GM23338 (cell line): ENCODE data around the gene PRRG1. TPM values are rescaled to one million over a fixed set of nuclear protein-coding genes. Genes with fewer than 3 reads are reported as not detected.

Experiments used
- ATAC-seq: fragments of 200-7000 bp; cut with Tn5 transposase; 3 replicates; pipeline ENCODE4 v1.9.1; 2020
- DNase-seq: peaks from one replicate; pipeline ENCODE4 v3.0.0-alpha.2; 2015; ENCODE audit warnings: low spot score
- H2AFZ ChIP-seq: fragments of 200-600 bp; sonication (generic); 2 replicates; pipeline ENCODE4 v1.8.0; 2016; ENCODE audit warnings: antibody characterized with exemption, mild to moderate bottlenecking, moderate library complexity
- H3F3A ChIP-seq: fragments of 200-600 bp; sonication (generic); replicated peaks from 2 replicates; pipeline ENCODE4 v1.8.0; 2017; ENCODE audit warnings: antibody characterized with exemption, mixed run types, low read depth
- H3K27ac ChIP-seq: fragments of 200-600 bp; sonication (generic); 2 replicates; pipeline ENCODE4 v1.6.1; 2016; ENCODE audit warnings: low read depth
- H3K27me3 ChIP-seq: fragments of 200-600 bp; sonication (generic); 2 replicates; pipeline ENCODE4 v1.8.0; 2016; ENCODE audit warnings: mild to moderate bottlenecking, mixed run types, moderate library complexity; ENCODE audit not compliant: insufficient read depth
- H3K36me3 ChIP-seq: fragments of 200-600 bp; sonication (generic); 2 replicates; pipeline ENCODE4 v1.8.0; 2016; ENCODE audit warnings: mild to moderate bottlenecking; ENCODE audit not compliant: insufficient read depth
- H3K4me1 ChIP-seq: fragments of 200-600 bp; sonication (generic); 2 replicates; pipeline ENCODE4 v1.8.0; 2016; ENCODE audit warnings: mild to moderate bottlenecking, moderate library complexity; ENCODE audit not compliant: insufficient read depth
- H3K4me2 ChIP-seq: fragments of 200-600 bp; sonication (generic); 2 replicates; pipeline ENCODE4 v1.7.1; 2017; ENCODE audit warnings: mixed run types
- H3K4me3 ChIP-seq: fragments of 200-600 bp; sonication (generic); 2 replicates; pipeline ENCODE4 v1.6.1; 2016; ENCODE audit warnings: mixed run types
- H3K79me2 ChIP-seq: fragments of 200-600 bp; sonication (generic); replicated peaks from 2 replicates; pipeline ENCODE4 v1.8.0; 2017; ENCODE audit warnings: mild to moderate bottlenecking; ENCODE audit not compliant: insufficient read depth
- H3K9me2 ChIP-seq: fragments of 200-600 bp; sonication (generic); 2 replicates; pipeline ENCODE4 v1.8.0; 2017; ENCODE audit not compliant: insufficient read depth
- H4K20me1 ChIP-seq: fragments of 200-600 bp; sonication (generic); replicated peaks from 2 replicates; pipeline ENCODE4 v1.8.0; 2017; ENCODE audit warnings: mild to moderate bottlenecking; ENCODE audit not compliant: insufficient read depth
- H3K27ac Mint-ChIP-seq: 2 replicates; pipeline ENCODE4 v1.8.0; 2020; ENCODE audit warnings: inconsistent platforms, mild to moderate bottlenecking, moderate library complexity, mixed read lengths
- H3K27me3 Mint-ChIP-seq: 3 replicates; pipeline ENCODE4 v1.8.0; 2022; ENCODE audit warnings: low read depth, mild to moderate bottlenecking, moderate library complexity, mixed read lengths, inconsistent platforms; ENCODE audit not compliant: insufficient read depth, poor library complexity
- H3K36me3 Mint-ChIP-seq: 3 replicates; pipeline ENCODE4 v1.8.0; 2021; ENCODE audit warnings: low read depth, mild to moderate bottlenecking, inconsistent platforms, moderate library complexity, mixed read lengths
- H3K4me1 Mint-ChIP-seq: 3 replicates; pipeline ENCODE4 v1.8.0; 2020; ENCODE audit warnings: mild to moderate bottlenecking, inconsistent platforms, mixed read lengths
- H3K4me3 Mint-ChIP-seq: 3 replicates; pipeline ENCODE4 v1.8.0; 2021; ENCODE audit warnings: moderate library complexity, mild to moderate bottlenecking, inconsistent platforms, mixed read lengths
- H3K9me3 Mint-ChIP-seq: 3 replicates; pipeline ENCODE4 v1.8.0; 2020; ENCODE audit warnings: moderate library complexity, mild to moderate bottlenecking, inconsistent platforms, mixed read lengths
- CREB1 ChIP-seq: fragments of 250-450 bp; sonication (Bioruptor Pico); IDR thresholded peaks from 2 replicates; pipeline ENCODE4 v1.5.0; 2020; ENCODE audit warnings: low read depth, mild to moderate bottlenecking, moderate library complexity
- CTCF ChIP-seq, 2 experiments: fragments of 200-600 bp in 1 of 2; sonication (generic) in 1 of 2; conservative IDR thresholded peaks; 2 replicates each; pipeline versions ENCODE4 v1.5.1 to v1.6.1; 2016 to 2017; ENCODE audit warnings: antibody characterized with exemption in 2 of 2, low read depth in 2 of 2, mild to moderate bottlenecking in 2 of 2, moderate library complexity in 1 of 2
- ETS1 ChIP-seq: IDR thresholded peaks from 2 replicates; pipeline ENCODE4 v1.6.1; 2016; ENCODE audit warnings: antibody characterized with exemption
- EZH2 ChIP-seq: fragments of 200-600 bp; sonication (generic); IDR thresholded peaks from one replicate; pipeline ENCODE4 v1.8.0; 2017; ENCODE audit warnings: antibody characterized with exemption, mild to moderate bottlenecking, low read depth; ENCODE audit not compliant: unreplicated experiment
- EZH2phosphoT487 ChIP-seq: fragments of 200-600 bp; sonication (generic); IDR thresholded peaks from one replicate; pipeline ENCODE4 v1.8.1; 2018; ENCODE audit warnings: antibody characterized with exemption; ENCODE audit not compliant: unreplicated experiment
- JUNB ChIP-seq: IDR thresholded peaks from one replicate; pipeline ENCODE4 v1.6.1; 2016; ENCODE audit warnings: antibody characterized with exemption; ENCODE audit not compliant: unreplicated experiment
- NANOG ChIP-seq: IDR thresholded peaks from 2 replicates; pipeline ENCODE4 v1.6.1; 2016; ENCODE audit warnings: antibody characterized with exemption, borderline replicate concordance
- POLR2AphosphoS5 ChIP-seq: IDR thresholded peaks from 2 replicates; pipeline ENCODE4 v1.6.1; 2016; ENCODE audit warnings: antibody characterized with exemption, low read depth
- REST ChIP-seq: IDR thresholded peaks from one replicate; pipeline ENCODE4 v1.6.1; 2018; ENCODE audit warnings: antibody characterized with exemption; ENCODE audit not compliant: unreplicated experiment
- STAT1 ChIP-seq: IDR thresholded peaks from one replicate; pipeline ENCODE4 v1.6.1; 2016; ENCODE audit warnings: antibody characterized with exemption; ENCODE audit not compliant: unreplicated experiment
- ZNF114 ChIP-seq: fragments of 250-450 bp; sonication (Bioruptor Pico); IDR thresholded peaks from 2 replicates; pipeline ENCODE4 v1.5.0; 2020; ENCODE audit warnings: mild to moderate bottlenecking, moderate library complexity
- ZNF331 ChIP-seq: fragments of 250-450 bp; sonication (Bioruptor Pico); IDR thresholded peaks from 2 replicates; pipeline ENCODE4 v1.5.0; 2020; ENCODE audit warnings: low read depth, mild to moderate bottlenecking, moderate library complexity
- ZNF462 ChIP-seq: fragments of 250-450 bp; sonication (Bioruptor Pico); IDR thresholded peaks from 2 replicates; pipeline ENCODE4 v1.5.0; 2020; ENCODE audit warnings: mild to moderate bottlenecking, moderate library complexity
- polyA plus RNA-seq: library from polyadenylated mRNA; unstranded; fragments of >200 nt; fragmentation: Nextera tagmentation; extraction: Ambion mirVana; gene quantifications from 2 replicates; pipeline ENCODE4 v1.2.1, GENCODE V29; 2016
- total RNA-seq: library from RNA; depleted of rRNA; stranded (reverse); fragments of >200 nt; shearing (Covaris generic); gene quantifications from 2 replicates; pipeline ENCODE4 v1.2.3, GENCODE V29; 2014

PRRG1 gene
- total and polyA plus RNA-seq, 2 experiments from 2014 or later = 3.8 to 10.8 TPM

- no peaks in the 10 kb centered on the region for H3K27me3 Mint-ChIP-seq
- peaks cover 30% of the 10 kb centered on the region; the same call in 2 of the 3 replicates for H3K36me3 Mint-ChIP-seq
- no peak overlapping the region for H3K27ac ChIP-seq
- TF ChIP-seq POLR2AphosphoS5 (no peak), ZNF331 (no peak), ZNF462 (CRISPR knock-in tag) (no peak), JUNB (no peak), CTCF (conservative IDR thresholded peaks at IDR 0.05; ENCODE audit: low read depth in 2 of 2) (no peak), STAT1 (no peak), ZNF114 (CRISPR knock-in tag) (no peak), REST (no peak), ETS1 (no peak), NANOG (no peak), CREB1 (CRISPR knock-in tag) (no peak), EZH2 (no peak), EZH2phosphoT487 (no peak)
- no peak overlapping the region for H3K4me3 ChIP-seq
- peaks cover 5% of the 10 kb centered on the region; the same call in 1 of the 2 replicates for H3K36me3 ChIP-seq
- DNase-seq (no peak), ATAC-seq (no peak)
- no peaks in the 10 kb centered on the region for H4K20me1 ChIP-seq
- H3K27ac Mint-ChIP-seq = no peak overlapping the region
- H3K4me3 Mint-ChIP-seq = no peak overlapping the region
- peaks cover 8% of the 10 kb centered on the region; the same call in 2 of the 3 replicates for H3K4me1 Mint-ChIP-seq
- H3K9me3 Mint-ChIP-seq = peaks cover 11% of the 10 kb centered on the region; the same call in 1 of the 3 replicates
- no peak overlapping the region for H3K4me2 ChIP-seq
- no peaks in the 10 kb centered on the region for H3K9me2 ChIP-seq
- no peaks in the 10 kb centered on the region for H3K27me3 ChIP-seq
- H2AFZ ChIP-seq = no peak overlapping the region
- H3K4me1 ChIP-seq = peaks cover 3% of the 10 kb centered on the region
- H3F3A ChIP-seq = no peaks in the 10 kb centered on the region
- no peaks in the 10 kb centered on the region for H3K79me2 ChIP-seq
These were observed 76.2 kb downstream of the PRRG1 start for GRCh38 chrX:37425370-37425769.
